SW480 (cell line): ENCODE results near the gene ZNF646.

Experiments used
- DNase-seq: peaks from one replicate; pipeline ENCODE4 v3.0.0-alpha.2; 2016; ENCODE audit warnings: low spot score

The ZNF646 gene

GRCh38 chr16:31073970-31074813, at the start of gene ZNF646, which contains the start of gene ZNF668:
ZNF646 (plus strand) TSS chr16:31074422; CDS start chr16:31076325, 1,903 bp downstream.
ZNF668 (minus strand) TSS chr16:31074240; CDS start chr16:31064459, 9,781 bp downstream.
- peak; percentile 99 for DNase-seq

- DNase-seq: no peak
These were observed 48.9 kb upstream of the ZNF646 start for GRCh38 chr16:31025339-31025738.

GRCh38 chr16:31029272-31029671, 45.0 kb upstream of the ZNF646 start:
- no peak for DNase-seq

GRCh38 chr16:31031276-31031675, 42.9 kb upstream of the ZNF646 start:
- DNase-seq: no peak

- peak; percentile 92 for DNase-seq
These were observed 41.2 kb upstream of the ZNF646 start, which contains the start of gene STX4 for GRCh38 chr16:31032736-31033708. STX4 (plus strand) TSS chr16:31033558; CDS start chr16:31033806, 248 bp downstream.

- DNase-seq: peak; percentile 70
These were observed 40.3 kb upstream of the ZNF646 start for GRCh38 chr16:31033709-31034492.

- no peak for DNase-seq
These were observed 37.5 kb upstream of the ZNF646 start for GRCh38 chr16:31036691-31037090.

- DNase-seq: no peak
These were observed 35.2 kb upstream of the ZNF646 start for GRCh38 chr16:31038993-31039392.

- DNase-seq: no peak
These were observed 31.4 kb upstream of the ZNF646 start for GRCh38 chr16:31042866-31043265.

GRCh38 chr16:31043352-31043751, 30.9 kb upstream of the ZNF646 start:
- no peak for DNase-seq

- no peak for DNase-seq
These were observed 30.2 kb upstream of the ZNF646 start for GRCh38 chr16:31043898-31044481.

GRCh38 chr16:31050280-31051030, 23.8 kb upstream of the ZNF646 start:
- DNase-seq: no peak

GRCh38 chr16:31052114-31052513, 22.1 kb upstream of the ZNF646 start:
- DNase-seq: peak; percentile 93

- no peak for DNase-seq
These were observed 18.6 kb upstream of the ZNF646 start for GRCh38 chr16:31055613-31056012.

- DNase-seq: no peak
These were observed 13.0 kb upstream of the ZNF646 start for GRCh38 chr16:31061126-31061812.

- DNase-seq: no peak
These were observed 12.3 kb upstream of the ZNF646 start for GRCh38 chr16:31061813-31062440.

- no peak for DNase-seq
These were observed 10.8 kb upstream of the ZNF646 start for GRCh38 chr16:31063495-31063842.

GRCh38 chr16:31063843-31064611, 10.2 kb upstream of the ZNF646 start:
- no peak for DNase-seq
